HG03575 (cell line): Measurements from ENCODE around the gene AUP1.

Source experiments
- ATAC-seq: cut with Tn5 transposase; IDR thresholded peaks from one replicate; pipeline ENCODE4 v1.9.1; 2021; ENCODE audit not compliant: unreplicated experiment, insufficient number of reproducible peaks, low FRiP score; ENCODE audit errors: extremely low read depth

Gene AUP1

GRCh38 chr2:74558284-74559230 is 29.1 kb upstream of the AUP1 start:
- ATAC-seq, result no peak

GRCh38 chr2:74556831-74557370 is 27.4 kb upstream of the AUP1 start:
- ATAC-seq, result no peak

GRCh38 chr2:74556159-74556558 is 26.7 kb upstream of the AUP1 start:
- no peak for ATAC-seq

- ATAC-seq, result no peak
Measured at GRCh38 chr2:74555610-74556103, 26.2 kb upstream of the AUP1 start.

- ATAC-seq, result no peak
Measured at GRCh38 chr2:74554820-74555531, 25.5 kb upstream of the AUP1 start.

- ATAC-seq, result no peak
Measured at GRCh38 chr2:74553892-74554819, 24.6 kb upstream of the AUP1 start, which contains the start of the genes DOK1 and LOXL3. TSS of gene DOK1 (plus strand) at chr2:74554720. CDS start at chr2:74554755, 35 bp downstream. TSS of gene LOXL3 (minus strand) at chr2:74553942. CDS start at chr2:74552634, 1,308 bp downstream.

GRCh38 chr2:74552914-74553811 is 23.7 kb upstream of the AUP1 start:
- ATAC-seq, result no peak

- ATAC-seq, result no peak
Measured at GRCh38 chr2:74551942-74552913, 22.7 kb upstream of the AUP1 start.

- ATAC-seq, result no peak
Measured at GRCh38 chr2:74551530-74551929, 22.0 kb upstream of the AUP1 start.

GRCh38 chr2:74550231-74550630 is 20.7 kb upstream of the AUP1 start:
- ATAC-seq, result no peak

- ATAC-seq, result no peak
Measured at GRCh38 chr2:74548900-74549826, 19.7 kb upstream of the AUP1 start.

GRCh38 chr2:74548285-74548899 is 18.9 kb upstream of the AUP1 start:
- ATAC-seq, result no peak

- no peak for ATAC-seq
Measured at GRCh38 chr2:74546004-74546403, 16.5 kb upstream of the AUP1 start.

GRCh38 chr2:74544634-74545033 is 15.1 kb upstream of the AUP1 start:
- no peak for ATAC-seq

GRCh38 chr2:74542978-74543377 is 13.5 kb upstream of the AUP1 start:
- ATAC-seq, result no peak
